ENCODE measurements around the gene CPS1.

Gene CPS1

GRCh38 chr2:210556329-210556980, at the start of gene CPS1:
Gene CPS1 (plus strand): TSS chr2:210556599. CDS start chr2:210556734, 135 bp downstream.
- DNase-seq (ENCODE audit: low spot score) = no peak

GRCh38 chr2:210515911-210516310, 40.5 kb upstream of the CPS1 start:
- DNase-seq (ENCODE audit: low spot score) = no peak

- no peak for DNase-seq (ENCODE audit: low spot score)
Observed at GRCh38 chr2:210517264-210517663, 39.1 kb upstream of the CPS1 start.

- DNase-seq (ENCODE audit: low spot score) = no peak
Observed at GRCh38 chr2:210519594-210519993, 36.8 kb upstream of the CPS1 start.

GRCh38 chr2:210522399-210522798, 34.0 kb upstream of the CPS1 start:
- no peak for DNase-seq (ENCODE audit: low spot score)

GRCh38 chr2:210523650-210524289, 32.6 kb upstream of the CPS1 start:
- no peak for DNase-seq (ENCODE audit: low spot score)

GRCh38 chr2:210524533-210524932, 31.9 kb upstream of the CPS1 start:
- no peak for DNase-seq (ENCODE audit: low spot score)

GRCh38 chr2:210527286-210527685, 29.1 kb upstream of the CPS1 start:
- no peak for DNase-seq (ENCODE audit: low spot score)

GRCh38 chr2:210528716-210529115, 27.7 kb upstream of the CPS1 start:
- no peak for DNase-seq (ENCODE audit: low spot score)

GRCh38 chr2:210531050-210531449, 25.3 kb upstream of the CPS1 start:
- DNase-seq (ENCODE audit: low spot score) = no peak

- DNase-seq (ENCODE audit: low spot score) = no peak
Observed at GRCh38 chr2:210531482-210531881, 24.9 kb upstream of the CPS1 start.

- no peak for DNase-seq (ENCODE audit: low spot score)
Observed at GRCh38 chr2:210533389-210533788, 23.0 kb upstream of the CPS1 start.

GRCh38 chr2:210534879-210535278, 21.5 kb upstream of the CPS1 start:
- DNase-seq (ENCODE audit: low spot score) = no peak

GRCh38 chr2:210536973-210537650, 19.3 kb upstream of the CPS1 start:
- no peak for DNase-seq (ENCODE audit: low spot score)

- no peak for DNase-seq (ENCODE audit: low spot score)
Observed at GRCh38 chr2:210539035-210539434, 17.4 kb upstream of the CPS1 start.

- no peak for DNase-seq (ENCODE audit: low spot score)
Observed at GRCh38 chr2:210539578-210540416, 16.6 kb upstream of the CPS1 start.

- no peak for DNase-seq (ENCODE audit: low spot score)
Observed at GRCh38 chr2:210540471-210540870, 15.9 kb upstream of the CPS1 start.

- DNase-seq (ENCODE audit: low spot score) = no peak
Observed at GRCh38 chr2:210540900-210541289, 15.5 kb upstream of the CPS1 start.

- DNase-seq (ENCODE audit: low spot score) = no peak
Observed at GRCh38 chr2:210541290-210541902, 15.0 kb upstream of the CPS1 start.

GRCh38 chr2:210544007-210544590, 12.3 kb upstream of the CPS1 start:
- DNase-seq (ENCODE audit: low spot score) = no peak

GRCh38 chr2:210544831-210545230, 11.6 kb upstream of the CPS1 start:
- DNase-seq (ENCODE audit: low spot score) = no peak
